ENCODE measurements around the gene DOK3. TPM values are rescaled to one million over a fixed set of nuclear protein-coding genes. Genes with fewer than 3 reads are reported as not detected.

Gene DOK3
- total RNA-seq, 1 donor from 2014 or later = 5.3 TPM

- intact Hi-C loops (cut with micrococcal nuclease) = loop anchor here (1.0 to 2.0 kb wide), 2 partner anchors 50 to 141 kb away; no protein-coding TSS in a partner anchor
These were observed 55.7 kb downstream of the DOK3 start for GRCh38 chr5:177453852-177454396.

- intact Hi-C loops (cut with micrococcal nuclease) = no loop called here
These were observed 56.7 kb downstream of the DOK3 start for GRCh38 chr5:177452688-177453638.

Other genes with a start within 250 kb of the DOK3 start
- gene RAB24, start 206.1 kb downstream of the DOK3 start, total RNA-seq = 38.6 and 42.3 TPM in 2 replicates
- gene PRELID1, start 206.0 kb downstream of the DOK3 start, total RNA-seq = 189 TPM in 2 replicates
- gene MXD3, start 197.9 kb downstream of the DOK3 start, total RNA-seq = 49.7 and 52.2 TPM in 2 replicates
- gene LMAN2, start 158.2 kb downstream of the DOK3 start, total RNA-seq = 140 and 153 TPM in 2 replicates
- gene RGS14, start 151.9 kb downstream of the DOK3 start, total RNA-seq = 101 and 105 TPM in 2 replicates
- 0.07 and 0.11 TPM in 2 replicates for gene SLC34A1, start 125.4 kb downstream of the DOK3 start, total RNA-seq
- gene PFN3, start 109.2 kb downstream of the DOK3 start, total RNA-seq = not detected in 2 replicates
- 1.2 and 1.9 TPM in 2 replicates for gene F12, start 100.3 kb downstream of the DOK3 start, total RNA-seq
- gene GRK6, start 83.2 kb downstream of the DOK3 start, total RNA-seq = 232 and 239 TPM in 2 replicates
- gene PRR7, start 63.0 kb downstream of the DOK3 start, total RNA-seq = 6.0 and 7.4 TPM in 2 replicates
- 9.0 and 10.6 TPM in 2 replicates for gene DBN1, start 36.2 kb downstream of the DOK3 start, total RNA-seq
- gene PDLIM7, start 12.2 kb downstream of the DOK3 start, total RNA-seq = 43.7 and 48.3 TPM in 2 replicates
- gene DDX41, start 7.1 kb upstream of the DOK3 start, total RNA-seq = 116 and 120 TPM in 2 replicates
- 86.7 and 91.1 TPM in 2 replicates for gene FAM193B, start 44.7 kb upstream of the DOK3 start, total RNA-seq
- gene TMED9, start 82.4 kb upstream of the DOK3 start, total RNA-seq = 144 and 146 TPM in 2 replicates
- 22.4 and 25.0 TPM in 2 replicates for gene B4GALT7, start 90.3 kb upstream of the DOK3 start, total RNA-seq